Naive thymus-derived CD8-positive, alpha-beta T cell (primary cell): ENCODE data around the gene DYNLT4. TPM values are rescaled to one million over a fixed set of nuclear protein-coding genes. Genes with fewer than 3 reads are reported as not detected.
A peak's percentile ranks its signal among the peaks of the same experiment; 100 is the strongest.

Experiments used
- ATAC-seq, 2 donors: fragments of 150-1000 bp; cut with Tn5 transposase in 1 of 2; sonication (Bioruptor Pico), chemical (Tn5 transposase) in 1 of 2; 1 replicate in 1 of 2; 2 replicates in 1 of 2; pipeline ENCODE4 v1.10.0; 2021; ENCODE audit warnings: mild to moderate bottlenecking in 2 of 2, moderate library complexity in 2 of 2
- POLR2A ChIA-PET: fragments of 350-600 bp; sonication (Branson Sonifier 250); formaldehyde crosslinking; loops from one replicate; lab custom pipeline; 2021; ENCODE audit warnings: antibody characterized with exemption; lab: Charles Lee
- DNase-seq, 10 donors: peaks; one replicate each; pipeline versions ENCODE4 v3.0.0 to v3.0.0-alpha.2; 2020 to 2022
- H3K27ac Mint-ChIP-seq, 10 donors: one replicate each; pipeline ENCODE4 v1.8.0; 2020 to 2022; ENCODE audit warnings: mild to moderate bottlenecking in 10 of 10, mixed read lengths in 10 of 10, moderate library complexity in 4 of 10, inconsistent platforms in 1 of 10
- H3K27me3 Mint-ChIP-seq, 5 donors: one replicate each; pipeline ENCODE4 v1.8.0; 2021 to 2022; ENCODE audit warnings: mixed read lengths in 5 of 5
- H3K36me3 Mint-ChIP-seq, 3 donors: one replicate each; pipeline ENCODE4 v1.8.0; 2020 to 2022; ENCODE audit warnings: mixed read lengths in 3 of 3, mild to moderate bottlenecking in 2 of 3, inconsistent platforms in 1 of 3
- H3K4me1 Mint-ChIP-seq, 4 donors: one replicate each; pipeline ENCODE4 v1.8.0; 2021 to 2022; ENCODE audit warnings: mixed read lengths in 4 of 4
- H3K4me3 Mint-ChIP-seq, 10 donors: one replicate each; pipeline ENCODE4 v1.8.0; 2020 to 2022; ENCODE audit warnings: mild to moderate bottlenecking in 10 of 10, mixed read lengths in 10 of 10, moderate library complexity in 6 of 10, inconsistent platforms in 1 of 10
- H3K9me3 Mint-ChIP-seq, 9 donors: one replicate each; pipeline ENCODE4 v1.8.0; 2020 to 2022; ENCODE audit warnings: mixed read lengths in 9 of 9, mild to moderate bottlenecking in 3 of 9, inconsistent platforms in 1 of 9, moderate library complexity in 1 of 9
- polyA plus RNA-seq, 3 donors: library from polyadenylated mRNA; unstranded; fragments of 300-500 nt; fragmentation: Illumina TruSeq; gene quantifications; one replicate each; pipeline ENCODE4 v1.2.3, GENCODE V29; 2021
- total RNA-seq, 8 experiments: library from RNA in 2 of 8; stranded (reverse) in 2 of 8; gene quantifications; one replicate each; pipeline ENCODE4 v1.2.3 and lab custom pipeline; 2021 to 2026

DYNLT4 gene, protein sequence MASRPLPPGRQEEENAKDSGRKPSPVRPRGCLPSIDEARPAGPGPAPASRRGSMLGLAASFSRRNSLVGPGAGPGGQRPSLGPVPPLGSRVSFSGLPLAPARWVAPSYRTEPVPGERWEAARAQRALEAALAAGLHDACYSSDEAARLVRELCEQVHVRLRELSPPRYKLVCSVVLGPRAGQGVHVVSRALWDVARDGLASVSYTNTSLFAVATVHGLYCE
- 1 to 10 TPM; 1.2 to 2.1 TPM for total RNA-seq
- under 1 TPM in 2 of 3 donors, not detected in 1; 0.24 to 0.86 TPM for polyA plus RNA-seq
- 0.17 to 7.4 (median 1.4) reads per million in 6 experiments for total RNA-seq (lab: John Stamatoyannopoulos, UW)

DNA sequence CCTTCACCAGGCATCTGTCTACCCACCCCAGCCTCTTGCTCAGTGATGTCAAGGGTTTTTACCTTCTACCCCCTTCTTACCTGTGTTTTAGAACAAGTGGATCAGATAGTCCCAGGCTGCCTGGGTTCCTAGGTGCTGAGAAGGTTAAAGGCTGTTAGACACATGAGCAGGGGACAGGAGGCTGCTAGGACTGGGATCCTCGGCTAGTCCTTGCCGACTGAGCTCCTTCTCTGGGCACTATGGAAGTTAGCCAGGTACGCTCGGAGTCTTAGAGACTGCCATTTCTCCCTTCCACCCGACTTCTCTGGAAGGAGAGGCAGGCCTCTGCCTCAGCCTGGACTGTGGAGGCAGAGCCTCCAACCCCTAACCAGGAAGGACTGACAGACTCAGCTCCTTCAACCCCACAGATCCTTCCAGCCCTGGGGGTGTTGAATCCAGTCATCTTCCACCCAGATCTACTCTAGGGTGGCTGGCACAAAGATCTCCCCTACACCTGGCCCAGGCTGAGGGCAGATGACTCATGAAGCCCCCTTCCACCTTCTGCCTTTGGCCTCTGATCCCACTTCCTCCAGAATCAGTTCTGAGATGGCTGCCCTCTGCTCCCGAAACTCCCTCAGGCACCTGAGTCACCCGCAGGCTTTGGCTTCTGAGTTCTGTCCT is at the start of gene DYNLT4:
Gene DYNLT4, minus strand, starts transcription at position 648 of the 660 bp plus-strand sequence. CDS start 683 bp downstream, outside the sequence.
- ATAC-seq: peak; percentile 1 to 16
- DNase-seq: no peak
- no peaks in the 10 kb centered on the region for H3K27me3 Mint-ChIP-seq
- POLR2A ChIA-PET: interaction anchor here (0.8 to 16.4 kb wide), 8 partner anchors 7 to 497 kb away, joined by 3 to 590 read pairs (median 38); partner anchors contain the start of genes PLK3, RNU5D-1 and RPS8
- peaks cover 43 to 87% (median 82%) of the 10 kb centered on the region in 4 donors for H3K4me1 Mint-ChIP-seq
- no peaks in the 10 kb centered on the region for H3K9me3 Mint-ChIP-seq
- H3K27ac Mint-ChIP-seq: peak within 1 kb of the TSS; percentile 98 to 100 (median 99)
- peak within 1 kb of the TSS; percentile 40 to 91 (median 78) for H3K4me3 Mint-ChIP-seq
- H3K36me3 Mint-ChIP-seq: peaks cover 0 to 41% (median 22%) of the 10 kb centered on the region in 3 donors

- Mint-ChIP-seq H3K27me3 (no peaks in the 10 kb centered on the region), H3K27ac (no peak overlapping the region), H3K9me3 (no peaks in the 10 kb centered on the region), H3K4me3 (no peak overlapping the region), H3K36me3 (peaks cover 3 to 60% (median 10%) of the 10 kb centered on the region in 3 donors), H3K4me1 (peaks cover 0 to 9% (median 0%) of the 10 kb centered on the region in 4 donors)
- ATAC-seq (no peak), DNase-seq (no peak)
- POLR2A ChIA-PET: no interaction called here
Measured at GRCh38 chr1:44855742-44856141, 48.6 kb upstream of the DYNLT4 start.

GRCh38 chr1:44854970-44855369 is 47.8 kb upstream of the DYNLT4 start:
- DNase-seq (no peak), ATAC-seq (no peak)
- POLR2A ChIA-PET: no interaction called here
- no peaks in the 10 kb centered on the region for H3K27me3 Mint-ChIP-seq
- peaks cover 0 to 6% (median under 1%) of the 10 kb centered on the region in 4 donors for H3K4me1 Mint-ChIP-seq
- H3K4me3 Mint-ChIP-seq: no peak overlapping the region
- peaks cover 3 to 62% (median 10%) of the 10 kb centered on the region in 3 donors for H3K36me3 Mint-ChIP-seq
- peak overlapping the region in 1 of 10 donors; percentile 43 for H3K27ac Mint-ChIP-seq
- H3K9me3 Mint-ChIP-seq: no peaks in the 10 kb centered on the region

DNA sequence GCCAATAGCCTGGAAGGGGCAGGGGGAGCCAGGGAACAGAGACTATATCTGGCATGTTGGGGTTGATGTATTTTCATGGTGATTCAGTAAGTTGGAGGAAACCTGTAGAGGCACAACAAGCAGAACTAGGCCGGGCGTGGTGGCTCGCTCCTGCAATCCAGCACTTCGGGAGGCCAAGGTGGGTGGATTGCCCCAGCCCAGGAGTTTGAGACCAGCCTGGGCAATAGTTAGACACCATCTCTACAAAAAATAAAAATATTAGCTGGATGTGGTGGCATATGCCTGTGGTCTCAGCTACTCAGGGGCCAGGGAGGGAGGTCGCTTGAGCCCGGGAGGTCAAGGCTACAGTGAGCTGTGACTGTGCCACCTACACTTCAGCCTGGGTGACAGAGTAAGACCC is 46.0 kb upstream of the DYNLT4 start:
- H3K27ac Mint-ChIP-seq: peak overlapping the region in 1 of 10 donors; percentile 88
- no peaks in the 10 kb centered on the region for H3K9me3 Mint-ChIP-seq
- H3K27me3 Mint-ChIP-seq: no peaks in the 10 kb centered on the region
- ATAC-seq (no peak), DNase-seq (no peak)
- no peak overlapping the region for H3K4me3 Mint-ChIP-seq
- peaks cover 0 to 15% (median 1%) of the 10 kb centered on the region in 4 donors for H3K4me1 Mint-ChIP-seq
- POLR2A ChIA-PET: interaction anchor here (0.7 kb wide), 2 partner anchors 25 to 33 kb away, joined by 3 to 5 read pairs; no protein-coding TSS in a partner anchor
- peaks cover 3 to 70% (median 10%) of the 10 kb centered on the region in 3 donors for H3K36me3 Mint-ChIP-seq

DNA sequence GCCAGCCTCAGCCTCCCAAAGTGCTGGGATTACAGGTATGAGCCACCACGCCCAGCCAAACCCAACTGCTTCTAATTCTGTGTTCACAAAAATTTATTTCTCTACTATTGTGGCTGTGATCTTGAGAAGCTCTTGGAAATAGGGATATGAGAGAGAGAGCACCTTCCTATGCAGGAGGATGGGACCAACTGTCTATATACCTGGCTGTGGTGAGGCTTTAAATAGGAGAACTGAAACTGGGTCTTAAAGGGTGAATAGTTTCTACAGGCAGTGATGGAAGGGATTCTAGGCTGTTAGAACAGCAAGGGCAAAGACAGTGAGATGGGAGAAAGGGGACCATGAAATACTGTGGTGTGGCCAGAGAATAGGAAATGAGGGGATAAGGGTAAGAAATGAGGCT is 44.2 kb upstream of the DYNLT4 start:
- POLR2A ChIA-PET: no interaction called here
- Mint-ChIP-seq H3K4me3 (no peak overlapping the region), H3K27ac (peak overlapping the region in 1 of 10 donors; percentile 35), H3K4me1 (peaks cover 0 to 15% (median 1%) of the 10 kb centered on the region in 4 donors), H3K27me3 (no peaks in the 10 kb centered on the region), H3K36me3 (peaks cover 0 to 51% (median 4%) of the 10 kb centered on the region in 3 donors), H3K9me3 (no peaks in the 10 kb centered on the region)
- DNase-seq (no peak), ATAC-seq (no peak)

DNA sequence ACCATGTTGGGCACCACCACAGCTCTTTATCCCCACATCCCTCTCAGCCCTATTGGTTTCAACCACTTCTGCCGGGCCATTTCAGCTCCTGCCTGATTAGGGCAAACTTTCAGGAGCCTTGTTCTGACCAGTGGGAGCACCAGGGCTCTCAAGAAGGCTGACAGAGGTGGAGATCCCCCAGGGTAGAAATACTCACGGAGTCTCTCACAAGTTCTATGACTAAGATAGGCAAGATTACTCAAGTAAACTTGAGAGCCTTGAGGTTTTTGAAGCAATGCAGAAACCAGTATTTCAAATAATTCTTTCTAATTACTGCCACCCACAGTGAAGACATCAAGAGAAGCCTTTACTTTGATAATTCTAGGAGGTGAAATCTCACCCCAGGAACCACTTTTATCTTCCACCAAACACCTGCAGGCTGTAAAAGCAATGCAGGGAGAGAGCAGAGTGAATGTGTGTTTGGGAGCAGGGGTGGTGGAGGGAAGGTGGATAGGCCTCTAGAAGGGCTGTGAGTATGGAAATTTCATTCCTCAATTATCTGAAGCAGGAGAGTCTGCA is 42.5 kb upstream of the DYNLT4 start:
- peak overlapping the region in 6 of 10 donors; percentile 48 to 79 (median 66) for H3K27ac Mint-ChIP-seq
- ATAC-seq (no peak), DNase-seq (no peak)
- peaks cover 0 to 15% (median 1%) of the 10 kb centered on the region in 4 donors for H3K4me1 Mint-ChIP-seq
- H3K27me3 Mint-ChIP-seq: no peaks in the 10 kb centered on the region
- no peak overlapping the region for H3K4me3 Mint-ChIP-seq
- H3K36me3 Mint-ChIP-seq: peaks cover 0 to 35% (median 2%) of the 10 kb centered on the region in 3 donors
- POLR2A ChIA-PET: no interaction called here
- H3K9me3 Mint-ChIP-seq: no peaks in the 10 kb centered on the region

GRCh38 chr1:44848456-44849181 is 41.5 kb upstream of the DYNLT4 start:
- H3K27ac Mint-ChIP-seq: peak overlapping the region in 3 of 10 donors; percentile 28 to 55 (median 48)
- ATAC-seq (no peak), DNase-seq (no peak)
- POLR2A ChIA-PET: no interaction called here
- no peak overlapping the region for H3K4me3 Mint-ChIP-seq
- H3K4me1 Mint-ChIP-seq: peaks cover 0 to 15% (median 1%) of the 10 kb centered on the region in 4 donors
- H3K36me3 Mint-ChIP-seq: peaks cover 0 to 28% (median 2%) of the 10 kb centered on the region in 3 donors
- no peaks in the 10 kb centered on the region for H3K27me3 Mint-ChIP-seq
- no peaks in the 10 kb centered on the region for H3K9me3 Mint-ChIP-seq

DNA sequence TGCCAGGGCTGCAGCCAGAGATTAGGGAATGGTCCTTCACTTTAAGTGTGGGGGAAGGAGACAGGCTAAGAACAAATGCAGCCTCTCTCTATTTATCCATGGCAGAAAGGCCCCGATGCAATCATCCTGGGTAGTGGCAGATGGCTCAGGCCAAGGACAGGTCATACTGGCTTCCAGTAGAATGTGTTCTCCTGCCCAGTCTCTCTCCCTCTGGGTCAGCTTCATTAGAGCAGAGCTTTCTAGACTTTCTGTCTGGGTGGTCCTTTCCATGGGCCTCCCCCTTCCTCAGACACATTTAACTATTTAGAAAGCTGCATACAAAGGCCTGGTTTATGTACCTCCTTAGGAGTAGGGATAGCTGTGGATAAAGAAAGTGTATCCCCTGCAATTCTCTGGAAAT is 40.7 kb upstream of the DYNLT4 start:
- no peaks in the 10 kb centered on the region for H3K27me3 Mint-ChIP-seq
- no peak for ATAC-seq
- POLR2A ChIA-PET: no interaction called here
- H3K27ac Mint-ChIP-seq: peak overlapping the region in 1 of 10 donors; percentile 6
- no peak for DNase-seq
- H3K4me3 Mint-ChIP-seq: no peak overlapping the region
- no peaks in the 10 kb centered on the region for H3K9me3 Mint-ChIP-seq
- H3K4me1 Mint-ChIP-seq: peaks cover 0 to 15% (median 2%) of the 10 kb centered on the region in 4 donors
- peaks cover 0 to 20% (median 1%) of the 10 kb centered on the region in 3 donors for H3K36me3 Mint-ChIP-seq

DNA sequence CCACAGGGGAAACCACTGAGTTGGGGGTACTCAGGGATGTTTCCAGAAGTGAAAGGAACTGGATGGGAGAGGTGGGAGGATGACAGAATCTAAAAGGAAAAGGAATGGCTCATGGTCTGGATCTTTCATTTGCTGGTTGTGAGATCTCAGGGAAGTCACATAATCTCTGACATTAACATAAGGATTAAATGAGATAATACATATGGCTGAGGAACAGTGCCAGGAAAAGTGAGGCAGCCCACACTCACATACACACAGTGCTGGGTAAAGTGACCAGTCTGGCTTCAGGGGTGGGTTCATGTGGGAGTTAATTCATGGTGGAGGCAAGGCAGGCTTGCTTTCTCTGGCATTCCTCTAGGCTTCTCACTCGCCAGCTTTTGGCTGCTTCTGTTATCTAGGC is 39.8 kb upstream of the DYNLT4 start:
- ATAC-seq (no peak), DNase-seq (no peak)
- H3K27me3 Mint-ChIP-seq: peaks cover 0 to under 1% (median 0%) of the 10 kb centered on the region in 5 donors
- peaks cover 0 to 14% (median 0%) of the 10 kb centered on the region in 3 donors for H3K36me3 Mint-ChIP-seq
- peaks cover 3 to 20% (median 8%) of the 10 kb centered on the region in 4 donors for H3K4me1 Mint-ChIP-seq
- H3K9me3 Mint-ChIP-seq: no peaks in the 10 kb centered on the region
- POLR2A ChIA-PET: no interaction called here
- H3K4me3 Mint-ChIP-seq: no peak overlapping the region
- H3K27ac Mint-ChIP-seq: peak overlapping the region in 2 of 10 donors; percentile 11 to 53

GRCh38 chr1:44842862-44843655 is 35.9 kb upstream of the DYNLT4 start, which contains the start of gene PTCH2:
TSS of gene PTCH2 (minus strand) at chr1:44843253. CDS start at chr1:44842932, 321 bp downstream.
- DNase-seq: peak; percentile 20 to 67 (median 36)
- H3K4me3 Mint-ChIP-seq: peak within 1 kb of the TSS; percentile 68 to 81 (median 76)
- no peaks in the 10 kb centered on the region for H3K36me3 Mint-ChIP-seq
- H3K27ac Mint-ChIP-seq: peak within 1 kb of the TSS in 5 of 10 donors; percentile 57 to 76 (median 70)
- POLR2A ChIA-PET: interaction anchor here (0.6 to 2.2 kb wide), 10 partner anchors 24 to 320 kb away, joined by 3 to 12 read pairs (median 4); partner anchors contain the start of genes PLK3, RNU5D-1 and RPS8
- H3K27me3 Mint-ChIP-seq: peaks cover 0 to 7% (median 3%) of the 10 kb centered on the region in 5 donors
- no peaks in the 10 kb centered on the region for H3K9me3 Mint-ChIP-seq
- peaks cover 3 to 8% (median 7%) of the 10 kb centered on the region in 4 donors for H3K4me1 Mint-ChIP-seq
- ATAC-seq: peak; percentile 83 to 91

DNA sequence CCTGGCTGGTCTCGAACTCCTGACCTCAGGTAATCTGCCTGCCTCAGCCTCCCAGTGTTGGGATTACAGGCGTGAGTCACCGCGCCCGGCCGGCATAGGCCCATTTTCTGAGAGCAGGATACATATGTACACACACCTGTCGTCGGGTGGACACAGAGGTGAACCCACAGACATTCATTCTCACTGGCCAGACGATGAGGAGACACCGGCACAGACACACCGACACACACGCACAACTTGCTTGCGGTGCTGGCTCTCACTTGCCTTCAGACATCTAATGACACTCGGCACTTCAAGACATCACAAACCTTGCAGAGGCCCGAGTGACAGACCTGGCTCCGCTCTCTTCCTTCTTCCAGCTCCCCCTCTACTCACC is 35.3 kb upstream of the DYNLT4 start:
- DNase-seq (peak in 2 of 10 donors; percentile 11 to 31), ATAC-seq (peak in 1 of 2 donors; percentile 58)
- Mint-ChIP-seq H3K27ac (peak overlapping the region in 4 of 10 donors; percentile 50 to 76 (median 66)), H3K9me3 (no peaks in the 10 kb centered on the region), H3K4me1 (peaks cover 3 to 8% (median 7%) of the 10 kb centered on the region in 4 donors), H3K36me3 (no peaks in the 10 kb centered on the region), H3K27me3 (peaks cover 0 to 7% (median 3%) of the 10 kb centered on the region in 5 donors), H3K4me3 (peak overlapping the region; percentile 68 to 81 (median 76))
- POLR2A ChIA-PET: interaction anchor here (0.6 to 2.2 kb wide), 6 partner anchors 29 to 321 kb away, joined by 3 to 12 read pairs (median 4); partner anchors contain the start of genes PLK3 and RPS8
